ENCODE measurements around the gene YAE1.

The YAE1 gene

DNA sequence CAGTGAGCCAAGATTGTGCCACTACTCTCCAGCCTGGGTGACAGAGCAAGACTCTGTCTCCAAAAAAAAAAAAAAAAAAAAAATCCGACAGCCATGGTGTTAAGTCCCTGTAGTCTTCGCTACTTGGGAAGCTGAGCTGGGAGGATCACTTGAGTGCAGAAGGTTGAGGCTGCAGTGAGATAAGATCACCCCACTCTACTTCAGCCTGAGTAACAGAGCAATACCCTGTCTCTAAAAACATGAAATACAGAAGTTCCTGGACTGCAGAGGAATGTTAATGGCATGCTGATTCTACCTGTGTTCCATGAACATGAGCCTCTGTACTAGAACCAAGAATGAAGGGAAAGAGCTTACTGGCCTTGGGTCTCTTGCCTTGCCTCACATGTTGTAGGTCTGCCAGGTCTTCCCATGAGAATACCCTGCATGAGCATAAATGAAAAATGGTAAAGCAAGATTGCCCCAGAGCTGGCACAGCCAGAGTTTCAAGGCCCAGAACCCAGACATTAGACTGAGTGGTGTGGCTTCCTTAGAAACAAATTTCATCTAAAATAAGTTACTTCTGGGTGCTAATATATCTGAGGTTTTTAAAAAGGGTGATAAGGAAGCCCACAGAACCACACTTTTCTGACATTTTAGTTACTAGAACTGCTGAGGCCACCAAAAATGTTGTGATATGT lies 8.6 kb downstream of the YAE1 start:
- no peaks in the 10 kb centered on the region for H3K4me1 ChIP-seq (ENCODE audit: insufficient read depth, poor library complexity, severe bottlenecking)
- DNase-seq (ENCODE audit: low spot score), result no peak

DNA sequence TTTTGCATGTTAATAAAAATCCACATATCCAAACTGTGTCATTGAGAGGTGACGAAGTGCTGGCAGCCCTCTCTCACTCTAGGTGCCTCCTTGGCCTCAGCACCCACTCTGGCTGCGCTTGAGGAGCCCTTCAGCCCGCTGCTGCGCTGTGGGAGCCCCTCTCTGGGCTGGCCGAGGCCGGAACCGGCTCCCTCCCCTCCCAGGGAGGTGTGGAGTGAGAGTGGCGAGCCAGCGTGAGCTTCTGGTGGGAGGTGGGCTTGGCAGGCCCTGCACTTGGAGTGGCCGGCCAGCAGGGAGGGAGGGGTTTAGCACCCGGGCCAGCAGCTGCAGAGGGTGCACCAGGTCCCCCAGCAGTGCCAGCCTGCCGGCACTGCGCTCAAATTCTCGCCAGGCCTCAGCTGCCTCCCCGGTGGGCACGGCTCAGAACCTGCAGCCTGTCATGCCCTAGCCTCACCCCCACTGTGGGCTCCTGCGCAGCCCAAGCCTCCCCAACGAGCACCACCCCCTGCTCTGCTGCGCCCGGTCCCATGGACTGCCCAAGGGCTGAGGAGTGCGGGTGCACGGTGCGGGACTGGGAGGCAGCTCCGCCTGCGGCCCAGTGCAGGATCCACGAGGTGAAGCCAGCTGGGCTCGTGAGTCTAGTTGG lies 11.1 kb downstream of the YAE1 start:
- H3K27me3 ChIP-seq (ENCODE audit: insufficient read depth, poor library complexity, severe bottlenecking), result no peaks in the 10 kb centered on the region
- no peak overlapping the region for H3K4me3 ChIP-seq (ENCODE audit: severe bottlenecking)
- no peak for DNase-seq (ENCODE audit: low spot score)
- TF ChIP-seq, protein P1, sequence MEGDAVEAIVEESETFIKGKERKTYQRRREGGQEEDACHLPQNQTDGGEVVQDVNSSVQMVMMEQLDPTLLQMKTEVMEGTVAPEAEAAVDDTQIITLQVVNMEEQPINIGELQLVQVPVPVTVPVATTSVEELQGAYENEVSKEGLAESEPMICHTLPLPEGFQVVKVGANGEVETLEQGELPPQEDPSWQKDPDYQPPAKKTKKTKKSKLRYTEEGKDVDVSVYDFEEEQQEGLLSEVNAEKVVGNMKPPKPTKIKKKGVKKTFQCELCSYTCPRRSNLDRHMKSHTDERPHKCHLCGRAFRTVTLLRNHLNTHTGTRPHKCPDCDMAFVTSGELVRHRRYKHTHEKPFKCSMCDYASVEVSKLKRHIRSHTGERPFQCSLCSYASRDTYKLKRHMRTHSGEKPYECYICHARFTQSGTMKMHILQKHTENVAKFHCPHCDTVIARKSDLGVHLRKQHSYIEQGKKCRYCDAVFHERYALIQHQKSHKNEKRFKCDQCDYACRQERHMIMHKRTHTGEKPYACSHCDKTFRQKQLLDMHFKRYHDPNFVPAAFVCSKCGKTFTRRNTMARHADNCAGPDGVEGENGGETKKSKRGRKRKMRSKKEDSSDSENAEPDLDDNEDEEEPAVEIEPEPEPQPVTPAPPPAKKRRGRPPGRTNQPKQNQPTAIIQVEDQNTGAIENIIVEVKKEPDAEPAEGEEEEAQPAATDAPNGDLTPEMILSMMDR (IDR thresholded peaks at IDR 0.05; ENCODE audit: poor library complexity, severe bottlenecking), result no peak
- no peak for ATAC-seq (ENCODE audit: low read depth)
- no peaks in the 10 kb centered on the region for H3K9me3 ChIP-seq (ENCODE audit: severe bottlenecking)
- H3K27ac ChIP-seq (ENCODE audit: poor library complexity, severe bottlenecking), result no peak overlapping the region
- no peaks in the 10 kb centered on the region for H3K4me1 ChIP-seq (ENCODE audit: insufficient read depth, poor library complexity, severe bottlenecking)
- H3K36me3 ChIP-seq (ENCODE audit: low read depth), result peaks cover 15% of the 10 kb centered on the region

More for the DNA sequence above, 8.6 kb downstream of the YAE1 start:
- Histone ChIP-seq H3K36me3 (ENCODE audit: low read depth) (peaks cover 33% of the 10 kb centered on the region), H3K4me3 (ENCODE audit: severe bottlenecking) (no peak overlapping the region), H3K9me3 (ENCODE audit: severe bottlenecking) (no peaks in the 10 kb centered on the region), H3K27me3 (ENCODE audit: insufficient read depth, poor library complexity, severe bottlenecking) (no peaks in the 10 kb centered on the region), H3K27ac (ENCODE audit: poor library complexity, severe bottlenecking) (no peak overlapping the region)
- ATAC-seq (ENCODE audit: low read depth), result no peak
- TF ChIP-seq, protein P1 (IDR thresholded peaks at IDR 0.05; ENCODE audit: poor library complexity, severe bottlenecking), result no peak

DNA sequence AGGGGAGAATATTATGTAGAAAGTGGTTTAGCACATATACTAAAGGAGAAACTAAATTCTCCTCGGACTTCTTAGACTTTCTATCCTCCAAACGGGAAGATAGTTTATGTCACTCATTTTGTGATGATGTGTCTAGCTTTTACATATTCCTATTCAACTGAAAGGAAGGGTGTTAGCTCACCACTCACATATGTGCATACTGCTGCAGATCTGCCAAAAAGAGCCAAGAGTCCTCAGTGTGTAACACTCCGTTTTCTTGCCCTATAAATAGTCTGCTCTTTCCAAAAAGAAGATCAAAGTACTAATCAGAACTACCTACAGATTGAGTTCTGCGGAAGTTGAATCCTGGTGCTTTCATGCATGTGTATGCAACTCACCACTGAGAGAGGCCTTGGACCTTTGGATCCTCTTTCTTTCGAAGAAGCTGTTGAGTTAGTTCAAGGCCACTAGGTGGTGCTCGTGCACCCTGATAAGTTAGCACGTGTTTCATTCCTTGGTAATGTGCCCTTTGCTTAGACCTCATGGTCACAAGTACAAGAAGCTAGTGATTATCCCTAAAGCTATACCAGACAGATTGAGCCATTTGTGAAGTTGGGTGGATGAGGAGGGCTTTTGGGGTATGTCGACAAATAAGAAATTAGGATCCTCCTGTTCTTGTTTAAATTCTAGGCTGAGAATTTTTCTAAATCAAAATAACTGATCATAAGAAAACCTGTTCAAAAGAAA lies 14.1 kb downstream of the YAE1 start:
- ATAC-seq (ENCODE audit: low read depth), result peak; percentile 81
- Histone ChIP-seq H3K4me3 (ENCODE audit: severe bottlenecking) (no peak overlapping the region), H3K9me3 (ENCODE audit: severe bottlenecking) (no peaks in the 10 kb centered on the region), H3K27ac (ENCODE audit: poor library complexity, severe bottlenecking) (no peak overlapping the region), H3K36me3 (ENCODE audit: low read depth) (no peaks in the 10 kb centered on the region), H3K4me1 (ENCODE audit: insufficient read depth, poor library complexity, severe bottlenecking) (no peaks in the 10 kb centered on the region), H3K27me3 (ENCODE audit: insufficient read depth, poor library complexity, severe bottlenecking) (no peaks in the 10 kb centered on the region)
- DNase-seq (ENCODE audit: low spot score), result no peak
- TF ChIP-seq, protein P1 (IDR thresholded peaks at IDR 0.05; ENCODE audit: poor library complexity, severe bottlenecking), result peak; percentile 90

DNA sequence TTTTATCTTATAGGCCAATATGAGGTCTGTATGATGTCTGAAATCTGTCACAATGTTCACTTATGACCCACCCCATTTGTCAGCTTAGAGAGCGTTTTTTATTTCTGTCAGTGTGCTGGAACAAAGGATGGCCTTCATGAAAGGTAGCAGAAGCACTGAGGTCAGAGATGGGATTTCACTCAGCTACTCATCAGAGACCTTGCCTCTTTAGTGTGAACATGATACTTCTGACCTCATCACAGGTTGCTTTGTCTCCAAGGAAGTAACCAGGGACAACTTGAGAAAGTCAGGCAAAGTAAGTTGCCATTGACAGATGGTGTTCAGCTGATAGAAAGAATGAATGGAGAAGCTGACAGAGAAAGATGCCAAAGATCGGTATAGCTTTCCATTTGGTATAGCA lies 16.3 kb downstream of the YAE1 start:
- Histone ChIP-seq H3K9me3 (ENCODE audit: severe bottlenecking) (no peaks in the 10 kb centered on the region), H3K27ac (ENCODE audit: poor library complexity, severe bottlenecking) (no peak overlapping the region), H3K27me3 (ENCODE audit: insufficient read depth, poor library complexity, severe bottlenecking) (no peaks in the 10 kb centered on the region), H3K4me3 (ENCODE audit: severe bottlenecking) (no peak overlapping the region), H3K36me3 (ENCODE audit: low read depth) (no peaks in the 10 kb centered on the region), H3K4me1 (ENCODE audit: insufficient read depth, poor library complexity, severe bottlenecking) (no peaks in the 10 kb centered on the region)
- DNase-seq (ENCODE audit: low spot score) (no peak), ATAC-seq (ENCODE audit: low read depth) (no peak)
- TF ChIP-seq, protein P1 (IDR thresholded peaks at IDR 0.05; ENCODE audit: poor library complexity, severe bottlenecking), result no peak

Data from RWPE2 (cell line).